Left kidney (tissue), 8 donors: ENCODE measurements around the gene OR13G1. TPM values are rescaled to one million over a fixed set of nuclear protein-coding genes. Genes with fewer than 3 reads are reported as not detected.
"Not testable (repeated sequence)": the region's sequence is repeated elsewhere in the genome, so short reads cannot be mapped to it uniquely, and the experiment has no call there.

Source experiments
- DNase-seq: peaks from one replicate; pipeline ENCODE4 v3.0.0-alpha.2; 2013
- long read RNA-seq, 8 donors: transcript quantifications; one replicate each; lab custom pipeline, GENCODE V29; 2026
- polyA plus RNA-seq: library from polyadenylated mRNA; unstranded; fragments of 120-200 nt; gene quantifications from one replicate; pipeline ENCODE4 v1.2.1, GENCODE V29; 2013; ENCODE audit not compliant: insufficient read length

Gene OR13G1, protein sequence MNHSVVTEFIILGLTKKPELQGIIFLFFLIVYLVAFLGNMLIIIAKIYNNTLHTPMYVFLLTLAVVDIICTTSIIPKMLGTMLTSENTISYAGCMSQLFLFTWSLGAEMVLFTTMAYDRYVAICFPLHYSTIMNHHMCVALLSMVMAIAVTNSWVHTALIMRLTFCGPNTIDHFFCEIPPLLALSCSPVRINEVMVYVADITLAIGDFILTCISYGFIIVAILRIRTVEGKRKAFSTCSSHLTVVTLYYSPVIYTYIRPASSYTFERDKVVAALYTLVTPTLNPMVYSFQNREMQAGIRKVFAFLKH
- polyA plus RNA-seq, result not detected
- long read RNA-seq, donor 1, result 0 reads
- long read RNA-seq, donor 2, result 0 reads
- long read RNA-seq, donor 3, result 0 reads
- long read RNA-seq, donor 4, result 0 reads
- long read RNA-seq, donor 5, result 0 reads
- long read RNA-seq, donor 6, result 0 reads
- long read RNA-seq, donor 7, result 0 reads
- long read RNA-seq, donor 8, result 0 reads

DNA sequence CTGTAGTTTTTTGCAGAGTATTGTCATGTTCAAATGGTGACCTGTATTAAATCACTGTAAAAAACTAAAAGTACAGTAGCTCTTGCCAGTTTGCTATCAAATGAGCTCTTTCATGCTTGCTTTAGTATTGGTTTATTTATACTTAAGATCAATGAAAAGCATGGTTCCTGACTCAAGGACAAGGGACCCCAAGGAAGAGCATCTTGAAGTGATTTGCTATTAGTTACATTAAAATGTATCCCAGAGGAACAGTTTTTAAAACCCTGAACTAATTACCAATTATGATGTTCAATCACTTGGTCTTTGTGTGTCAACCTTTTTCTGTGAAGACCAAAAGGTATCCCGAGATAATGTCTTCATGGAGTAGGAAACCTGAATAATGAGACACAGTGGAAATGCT lies at the start of gene OR13G1:
TSS of gene OR13G1 (minus strand) at position 101 of the 400 bp plus-strand sequence. CDS start 6,698 bp downstream, outside the sequence.
- DNase-seq, result no peak

DNA sequence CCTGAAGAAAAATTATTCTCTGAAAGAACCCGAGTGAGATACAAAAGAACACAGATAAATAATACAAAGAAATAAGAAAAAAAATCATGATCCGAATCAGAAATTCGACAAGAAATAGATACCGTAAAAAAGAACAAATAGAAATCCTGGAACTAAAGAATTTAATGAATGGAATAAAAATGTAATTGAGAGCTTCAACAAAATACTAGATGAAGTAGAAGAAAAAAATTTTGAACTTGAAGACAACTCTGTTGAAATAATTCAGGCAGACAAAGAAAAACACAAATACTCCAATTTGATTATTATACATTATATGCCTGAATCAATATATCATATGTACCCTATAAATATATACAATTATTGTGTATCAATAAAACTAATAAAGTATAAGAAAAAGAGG lies 41.7 kb upstream of the OR13G1 start:
- no peak for DNase-seq

DNA sequence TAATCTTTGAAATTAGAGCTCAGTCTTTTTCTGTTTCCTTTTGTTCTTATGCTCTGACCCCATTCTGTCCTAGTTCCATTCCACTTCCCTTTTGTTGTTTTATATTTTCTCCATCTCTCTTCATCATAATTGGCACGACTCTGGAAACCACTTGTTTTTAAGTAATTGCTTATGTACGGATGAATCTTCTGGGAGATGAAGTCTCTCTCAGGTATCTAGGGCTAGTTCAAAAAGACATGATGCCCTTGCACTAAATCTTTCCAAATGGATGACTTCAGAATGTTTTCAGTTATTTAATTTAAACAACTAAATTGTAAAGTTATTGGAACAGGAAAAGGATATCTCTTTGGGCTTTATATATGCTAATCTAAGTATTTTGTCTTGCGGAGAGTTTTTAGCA lies 37.0 kb upstream of the OR13G1 start, which contains the start of gene OR6F1:
TSS of gene OR6F1 (minus strand) at position 101 of the 400 bp plus-strand sequence. CDS start 3,891 bp downstream, outside the sequence.
- DNase-seq, result no peak

DNA sequence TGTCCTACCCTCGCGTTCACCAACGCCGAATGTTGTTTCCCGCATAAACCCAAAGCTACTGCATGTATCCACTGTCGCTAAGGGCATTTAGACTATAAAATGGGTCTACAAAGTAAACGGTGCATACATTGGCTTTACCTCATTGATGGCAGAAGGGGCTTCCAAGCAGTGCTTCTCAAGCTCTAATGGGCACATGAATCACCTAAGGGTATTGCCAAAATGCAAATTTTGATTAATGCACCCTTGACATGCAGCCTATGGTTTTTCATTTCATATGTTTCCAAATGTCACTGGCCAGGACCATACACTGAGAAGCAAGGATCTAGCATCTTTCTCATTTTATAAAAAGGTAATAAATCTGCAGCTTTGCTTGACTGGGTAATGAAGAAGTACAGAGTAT lies 34.2 kb upstream of the OR13G1 start:
- no peak for DNase-seq

DNA sequence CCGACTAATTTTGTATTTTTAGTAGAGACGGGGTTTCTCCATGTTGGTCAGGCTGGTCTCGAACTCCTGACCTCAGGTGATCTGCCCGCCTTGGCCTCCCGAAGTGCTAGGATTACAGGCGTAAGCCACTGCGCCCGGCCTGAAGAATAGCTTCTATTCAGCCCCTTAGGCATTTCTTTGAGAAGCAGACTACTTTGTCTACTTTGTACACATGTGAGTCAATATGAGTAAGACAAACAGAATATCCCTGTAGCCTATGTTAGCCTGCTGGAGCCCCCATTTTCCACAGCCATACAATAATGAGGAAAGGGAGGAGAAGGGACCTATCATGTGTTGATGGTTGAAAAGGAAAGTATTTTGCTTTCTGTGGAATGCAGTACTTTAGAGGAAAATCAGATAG lies 31.1 kb upstream of the OR13G1 start:
- DNase-seq, result not testable (repeated sequence)

DNA sequence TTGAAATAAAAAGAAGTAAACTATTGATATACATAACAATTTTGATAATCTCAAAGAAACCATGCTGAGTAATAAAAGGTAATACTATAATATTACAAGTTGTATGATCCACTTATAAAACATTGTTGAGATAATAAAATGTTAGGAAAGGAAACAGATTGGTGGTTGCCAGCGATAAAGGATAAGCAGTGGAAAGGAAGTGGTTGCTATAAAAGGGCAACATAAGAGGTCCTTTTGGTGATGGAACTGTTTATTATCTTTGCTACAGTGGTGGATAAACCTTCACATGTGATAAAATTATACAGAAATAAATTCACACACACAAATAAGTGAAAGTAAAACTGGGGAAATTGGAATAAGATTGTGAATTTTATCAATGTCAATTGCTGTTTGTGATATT lies 21.8 kb upstream of the OR13G1 start:
- DNase-seq, result no peak

DNA sequence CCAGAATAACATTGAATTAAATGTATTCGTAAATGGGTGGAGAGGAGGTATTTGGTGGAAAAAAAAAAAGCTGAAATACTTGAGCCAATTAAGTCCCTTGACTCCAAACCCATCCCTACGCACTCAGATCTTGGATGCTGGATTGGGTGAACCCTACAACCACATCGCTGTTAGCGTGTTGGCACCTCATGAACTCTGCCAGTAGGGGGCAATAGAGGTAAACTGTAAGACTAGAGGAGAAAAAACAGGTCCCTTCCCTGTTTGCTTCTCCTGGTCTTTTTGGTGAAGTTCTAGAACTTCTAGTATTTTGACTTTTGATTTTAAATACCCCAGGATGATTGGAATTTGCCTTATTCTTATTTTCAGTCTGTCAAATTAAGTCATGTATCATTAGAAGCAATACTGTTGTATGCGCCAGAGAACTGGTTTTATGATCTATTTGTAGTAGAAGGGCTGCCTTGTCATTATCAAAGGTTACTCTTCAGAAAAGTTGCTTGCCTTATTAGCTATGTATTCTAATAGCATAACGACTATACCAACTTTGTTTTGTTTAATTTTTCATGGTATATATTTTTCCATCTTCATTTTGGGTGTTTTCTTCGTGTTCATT lies 1.9 kb upstream of the OR13G1 start:
- peak; percentile 35 for DNase-seq

DNA sequence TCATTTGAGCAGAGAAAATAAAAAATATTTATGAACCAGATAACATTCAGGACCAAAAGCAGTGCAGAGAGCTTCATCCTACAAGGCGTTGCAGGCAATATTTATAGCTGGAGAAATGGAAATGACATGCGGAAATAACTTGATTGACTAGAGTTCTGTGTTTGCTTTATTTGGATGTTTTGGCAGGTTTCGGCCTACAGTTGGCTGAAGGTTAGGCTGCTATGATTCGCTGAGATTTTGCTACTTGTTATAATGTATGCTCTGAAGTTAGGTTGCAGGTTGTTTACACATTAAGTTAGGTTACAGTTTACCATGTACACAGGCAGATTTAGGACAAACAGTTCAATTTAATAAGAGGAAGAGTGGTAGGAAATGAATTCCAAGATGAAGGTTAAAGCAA lies 632 bp upstream of the OR13G1 start:
- DNase-seq, result no peak

DNA sequence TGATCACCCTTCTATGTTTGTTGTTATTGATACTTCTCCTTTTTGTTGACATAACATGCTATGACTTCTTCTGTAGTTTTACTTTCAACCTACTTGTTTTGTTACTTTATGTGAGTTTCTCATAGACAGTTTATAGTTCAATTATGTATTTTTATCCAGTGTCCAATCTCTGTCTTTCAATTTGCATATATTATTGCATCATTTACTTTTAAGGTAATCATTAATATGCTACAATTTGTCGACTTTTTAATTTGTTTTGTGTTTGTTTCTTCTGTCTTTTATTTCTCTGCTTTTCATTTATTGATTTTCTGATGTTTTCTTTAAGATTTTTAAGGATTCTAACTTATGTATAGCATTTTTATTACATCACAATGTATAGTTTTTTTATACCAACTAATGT lies 10.3 kb downstream of the OR13G1 start:
- no peak for DNase-seq

DNA sequence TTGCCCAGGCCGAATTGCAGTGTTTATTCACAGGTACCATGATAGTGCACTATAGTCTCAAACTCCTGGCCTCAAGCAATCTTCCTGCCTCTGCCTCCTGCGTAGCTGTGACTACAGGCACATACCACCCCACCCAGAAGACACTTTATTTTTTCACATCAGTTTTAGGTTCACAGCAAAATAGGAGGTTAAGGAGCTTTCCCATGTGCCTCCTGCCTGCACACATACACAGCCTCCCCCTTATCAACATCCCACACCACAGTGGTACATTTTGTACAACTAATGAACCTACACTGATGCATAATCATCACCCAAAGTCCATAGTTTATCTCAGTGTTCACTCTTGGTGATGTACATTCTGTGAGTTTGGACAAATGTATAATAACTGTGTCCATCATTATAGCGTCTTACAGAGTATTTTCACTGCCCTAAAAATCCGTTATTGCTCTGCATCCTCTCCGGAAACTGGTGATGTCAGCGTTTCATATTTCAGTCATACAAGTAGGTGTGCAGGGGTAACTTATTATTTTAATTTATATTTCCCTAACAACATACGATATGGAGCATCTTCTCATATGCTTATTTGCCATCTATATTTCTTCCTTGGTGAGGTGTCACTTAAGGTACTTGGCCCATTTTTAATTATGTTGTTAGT lies 23.2 kb downstream of the OR13G1 start:
- DNase-seq, result no peak

DNA sequence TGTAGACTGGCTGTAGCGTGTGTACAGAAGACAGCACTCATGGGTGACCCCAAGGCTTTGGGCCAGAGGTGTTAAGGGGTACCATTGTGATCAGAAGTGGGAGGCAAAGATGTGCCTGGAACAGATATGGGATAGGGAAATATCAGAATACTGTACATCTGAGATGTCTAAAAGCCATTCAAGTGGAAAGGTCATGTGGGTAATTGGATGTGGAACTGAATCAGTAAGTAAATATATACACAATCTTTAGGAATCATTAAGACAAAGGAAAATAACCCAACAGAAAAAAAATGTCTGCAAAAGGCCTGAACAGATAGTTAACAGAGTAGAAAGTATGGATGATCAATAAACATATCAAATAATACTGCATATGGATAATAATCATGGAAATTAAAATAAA lies 26.5 kb downstream of the OR13G1 start:
- no peak for DNase-seq

DNA sequence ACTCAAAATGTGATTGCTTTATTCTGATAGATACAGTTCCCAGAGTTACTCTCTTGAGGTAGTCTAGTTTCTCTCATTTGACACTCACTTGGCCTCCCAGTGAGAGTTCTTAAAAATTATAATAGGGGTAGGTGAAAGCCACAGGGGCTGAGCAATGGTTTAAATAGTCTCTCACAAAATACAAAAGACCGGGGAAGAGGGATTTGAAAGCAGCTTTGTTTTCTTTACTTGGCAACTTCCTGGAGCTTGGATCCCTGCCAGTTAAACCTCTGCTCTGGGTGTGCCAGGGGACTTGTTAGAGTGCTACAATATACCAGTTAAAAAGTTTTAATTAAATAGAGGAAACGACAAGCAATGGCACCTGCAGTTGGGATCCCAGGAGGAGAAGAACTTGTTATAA lies 31.7 kb downstream of the OR13G1 start:
- DNase-seq, result no peak

DNA sequence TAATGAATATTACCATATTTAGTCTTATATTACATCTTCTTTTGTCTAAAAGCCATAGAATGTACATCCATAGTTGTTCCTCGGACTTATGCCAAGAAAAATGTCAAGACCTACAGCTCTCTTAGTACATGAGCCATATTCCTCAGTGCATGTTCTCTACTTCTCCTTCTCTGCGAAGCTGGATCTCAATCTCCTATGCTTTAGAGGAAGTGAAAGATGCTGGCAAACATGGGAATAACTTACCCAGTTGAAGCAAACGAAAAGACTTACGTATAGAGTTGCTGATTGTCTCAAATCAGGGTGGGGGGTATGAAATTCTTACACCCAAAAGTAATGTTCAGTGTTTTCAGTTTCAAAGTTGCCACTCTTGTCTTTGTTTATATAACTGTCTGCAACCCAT lies 32.7 kb downstream of the OR13G1 start:
- no peak for DNase-seq

DNA sequence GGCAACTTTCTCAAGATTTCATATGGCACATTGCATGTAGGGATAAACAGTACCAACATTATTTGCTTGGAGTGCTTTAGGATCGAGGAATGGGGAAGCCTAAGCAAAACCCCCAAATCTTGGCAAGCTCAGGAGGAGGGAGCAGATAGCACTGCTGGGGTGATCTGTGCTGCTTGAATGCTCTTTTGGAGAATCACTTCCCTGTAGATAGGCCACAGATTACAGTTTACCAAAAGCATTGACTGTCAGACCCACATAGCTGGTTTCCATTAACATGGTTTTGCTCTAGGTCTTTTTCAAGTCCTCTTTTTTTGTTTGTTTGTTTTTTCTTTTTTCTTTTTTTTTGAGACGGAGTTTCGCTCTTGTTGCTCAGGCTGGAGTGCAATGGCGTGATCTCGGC lies 36.8 kb downstream of the OR13G1 start:
- no peak for DNase-seq

DNA sequence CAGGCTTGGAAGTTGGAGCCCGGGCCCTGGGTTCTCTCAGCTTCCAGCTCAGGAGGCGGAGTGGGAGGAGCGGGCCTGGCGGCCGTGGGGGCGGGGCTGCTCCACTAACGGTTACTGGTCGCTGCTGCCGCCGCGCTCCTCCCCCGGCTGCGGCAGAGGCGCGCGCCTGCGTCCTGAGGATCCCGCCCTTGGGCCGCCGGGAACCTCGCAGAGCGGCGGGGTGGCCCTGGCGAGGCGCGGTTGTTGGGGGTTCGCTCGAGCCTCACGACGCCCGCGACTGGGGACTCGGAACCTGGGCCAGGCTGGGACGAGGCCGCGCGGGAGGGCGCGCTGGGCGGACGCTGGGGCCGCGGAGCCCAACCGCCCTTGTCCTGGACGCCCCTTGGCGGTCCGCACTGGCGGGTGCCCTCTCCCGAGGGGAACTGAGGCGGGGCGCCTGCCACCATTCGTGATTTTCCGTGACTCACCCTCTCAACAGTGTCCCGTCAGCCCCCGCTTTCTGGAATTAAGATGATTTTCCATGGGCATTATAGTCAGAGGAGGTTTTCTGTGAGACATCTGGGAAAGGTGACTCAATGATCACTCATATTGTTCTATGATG lies 40.1 kb downstream of the OR13G1 start:
- DNase-seq, result peak; percentile 33

DNA sequence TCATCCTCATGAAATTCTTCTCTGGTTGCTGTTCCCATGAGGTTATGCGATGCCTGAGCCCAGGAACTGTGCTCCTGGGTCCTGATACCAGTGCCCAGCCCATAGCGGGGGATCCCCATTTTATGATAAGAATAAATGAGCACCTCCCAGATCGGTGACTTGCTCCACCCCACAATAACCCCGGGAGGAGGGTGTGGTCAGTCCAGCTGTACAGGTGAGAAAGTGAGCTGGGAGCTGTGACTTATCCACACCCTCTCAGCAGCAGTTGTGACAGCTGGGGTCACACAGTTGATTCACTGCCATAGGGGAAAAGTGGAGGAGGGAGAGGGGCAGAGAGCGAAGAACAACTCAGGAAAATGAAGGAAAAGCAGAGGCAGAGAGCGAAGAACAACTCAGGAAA lies 40.8 kb downstream of the OR13G1 start:
- no peak for DNase-seq

DNA sequence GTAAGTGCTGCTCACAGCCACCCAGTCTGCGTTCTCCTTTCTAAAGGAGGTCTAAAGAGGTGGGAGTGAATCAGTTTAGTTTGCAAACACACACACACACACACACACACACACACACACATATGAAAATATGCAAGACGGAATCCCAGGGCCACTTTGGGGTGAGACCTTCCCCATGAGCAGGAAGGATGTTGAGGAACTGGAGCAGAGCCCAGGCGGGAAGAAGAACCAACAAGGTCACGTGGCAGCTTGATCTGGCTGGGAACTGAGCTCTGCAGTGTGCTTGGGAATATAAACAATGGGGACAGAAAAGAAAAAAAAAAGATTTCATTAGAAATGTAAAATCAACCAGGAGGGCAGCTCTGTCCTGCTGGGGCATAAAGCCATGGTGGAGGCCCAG lies 41.5 kb downstream of the OR13G1 start:
- DNase-seq, result no peak

DNA sequence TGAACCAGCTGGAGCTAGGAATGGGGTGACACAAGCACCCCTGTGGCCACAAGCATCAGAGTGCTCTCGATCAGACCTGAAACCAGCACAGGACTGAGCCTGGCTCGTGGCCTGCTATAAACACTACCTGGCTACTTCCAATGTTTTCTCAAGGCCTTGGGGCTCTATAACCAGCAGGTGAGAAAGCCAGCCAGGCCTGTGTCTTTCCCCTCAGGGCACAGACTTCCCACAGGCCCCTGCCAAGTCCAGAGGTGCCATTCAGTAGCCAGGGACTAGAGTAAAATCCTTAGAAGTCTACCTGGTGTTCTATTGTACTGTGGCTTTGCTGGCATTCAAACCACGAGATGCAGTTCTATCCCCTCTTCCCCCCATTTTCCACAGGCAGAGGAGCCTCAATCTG lies 51.6 kb downstream of the OR13G1 start:
- DNase-seq, result no peak
